Measurements from ENCODE around the gene BCAR1. TPM values are rescaled to one million over a fixed set of nuclear protein-coding genes. Genes with fewer than 3 reads are reported as not detected.

BCAR1 gene
- total RNA-seq, 4 donors from 2014 or later, result 125 to 201 (median 154) TPM

- WGBS, 2 donors (ENCODE audit: low coverage in 1 of 2), result 92% methylated on average over 6 to 11 of the region's 11 CpGs
- intact Hi-C loops (cut with DNase I; ENCODE audit: low total_unique reads), result no loop called here
- H3K36me3 ChIP-seq, result peaks cover 0 to 23% (median 5%) of the 10 kb centered on the region in 4 donors
These were observed 19.9 kb downstream of the BCAR1 start for GRCh38 chr16:75231570-75231969.

GRCh38 chr16:75230471-75231110 lies 20.8 kb downstream of the BCAR1 start:
- in situ Hi-C loops (cut with MboI; ENCODE audit: low pct_ligation_motif_present in 1 of 4, low pct_unique_long_range_greater_than_20kb in 1 of 4, low sequenced_read_pairs in 3 of 4), result no loop called here
- H3K36me3 ChIP-seq, result peaks cover 0 to 23% (median 5%) of the 10 kb centered on the region in 4 donors
- no peak for DNase-seq
- no peaks in the 10 kb centered on the region for H3K27me3 ChIP-seq
- WGBS, 2 donors (ENCODE audit: low coverage in 1 of 2), result 83 to 86% methylated on average over 1 to 9 of the region's 9 CpGs
- H3K27ac ChIP-seq, result no peak overlapping the region
- no peaks in the 10 kb centered on the region for H3K9me3 ChIP-seq
- intact Hi-C loops (cut with DNase I; ENCODE audit: low total_unique reads), result loop anchor here (1.0 kb wide), 1 partner anchor 33 kb away; no protein-coding TSS in a partner anchor
- H3K4me3 ChIP-seq, result no peak overlapping the region
- no peak for TF ChIP-seq EP300 (IDR thresholded peaks at IDR 0.05; ENCODE audit: low read depth)
- TF ChIP-seq POLR2A (IDR thresholded peaks at IDR 0.05), result no peak
- no peak for TF ChIP-seq POLR2AphosphoS5 (IDR thresholded peaks at IDR 0.05)
- no peak for TF ChIP-seq CTCF (IDR thresholded peaks at IDR 0.05)
- H3K4me1 ChIP-seq, result peaks cover 4 to 13% (median 9%) of the 10 kb centered on the region in 4 donors

More at GRCh38 chr16:75231570-75231969, 19.9 kb downstream of the BCAR1 start:
- peaks cover 4 to 13% (median 9%) of the 10 kb centered on the region in 4 donors for H3K4me1 ChIP-seq
- H3K27ac ChIP-seq, result no peak overlapping the region
- no peaks in the 10 kb centered on the region for H3K9me3 ChIP-seq
- H3K4me3 ChIP-seq, result no peak overlapping the region
- in situ Hi-C loops (cut with MboI; ENCODE audit: low pct_ligation_motif_present in 1 of 4, low pct_unique_long_range_greater_than_20kb in 1 of 4, low sequenced_read_pairs in 3 of 4), result no loop called here
- no peak for TF ChIP-seq EP300 (IDR thresholded peaks at IDR 0.05; ENCODE audit: low read depth)
- H3K27me3 ChIP-seq, result no peaks in the 10 kb centered on the region
- no peak for DNase-seq

GRCh38 chr16:75229172-75230031 lies 22.0 kb downstream of the BCAR1 start:
- in situ Hi-C loops (cut with MboI; ENCODE audit: low pct_ligation_motif_present in 1 of 4, low pct_unique_long_range_greater_than_20kb in 1 of 4, low sequenced_read_pairs in 3 of 4), result no loop called here
- Histone ChIP-seq H3K4me3 (no peak overlapping the region), H3K9me3 (no peaks in the 10 kb centered on the region), H3K36me3 (peaks cover 0 to 23% (median 5%) of the 10 kb centered on the region in 4 donors), H3K4me1 (peaks cover 4 to 10% (median 7%) of the 10 kb centered on the region in 4 donors), H3K27ac (no peak overlapping the region), H3K27me3 (peaks cover 6% of the 10 kb centered on the region)
- 91% methylated on average over 41 of the region's 48 CpGs; no CpG with 5 or more reads in 1 of the 2 donors for WGBS, 2 donors (ENCODE audit: low coverage in 1 of 2)
- DNase-seq, result no peak
- intact Hi-C loops (cut with DNase I; ENCODE audit: low total_unique reads), result loop anchor here (1.0 kb wide), 1 partner anchor 34 kb away; no protein-coding TSS in a partner anchor
- TF ChIP-seq CTCF (IDR thresholded peaks at IDR 0.05), result no peak

- no peak overlapping the region for H3K27ac ChIP-seq
- in situ Hi-C loops (cut with MboI; ENCODE audit: low pct_ligation_motif_present in 1 of 4, low pct_unique_long_range_greater_than_20kb in 1 of 4, low sequenced_read_pairs in 3 of 4) (no loop called here), intact Hi-C loops (cut with DNase I; ENCODE audit: low total_unique reads) (no loop called here)
- no peak overlapping the region for H3K4me3 ChIP-seq
- no peaks in the 10 kb centered on the region for H3K4me1 ChIP-seq
- no peak for DNase-seq
- no peaks in the 10 kb centered on the region for H3K9me3 ChIP-seq
- peaks cover 8% of the 10 kb centered on the region for H3K27me3 ChIP-seq
- WGBS, 2 donors (ENCODE audit: low coverage in 1 of 2), result 85% methylated on average over 17 of the region's 17 CpGs; no CpG with 5 or more reads in 1 of the 2 donors
- TF ChIP-seq EP300 (IDR thresholded peaks at IDR 0.05; ENCODE audit: low read depth), result no peak
- no peak for TF ChIP-seq CTCF (IDR thresholded peaks at IDR 0.05)
- TF ChIP-seq POLR2AphosphoS5 (IDR thresholded peaks at IDR 0.05), result no peak
- no peak for TF ChIP-seq POLR2A (IDR thresholded peaks at IDR 0.05)
- H3K36me3 ChIP-seq, result peaks cover 0 to 23% (median 5%) of the 10 kb centered on the region in 4 donors
These were observed 23.1 kb downstream of the BCAR1 start for GRCh38 chr16:75228143-75228976.

All from transverse colon (tissue), 4 donors.